IPS DF 4.7 (cell line): Measurements from ENCODE around the gene NANS.

Source experiments
- DNase-seq: peaks from one replicate; pipeline ENCODE4 v3.0.0-alpha.2; 2013; ENCODE audit warnings: low spot score; ENCODE audit errors: extremely low read depth

Gene NANS

DNA sequence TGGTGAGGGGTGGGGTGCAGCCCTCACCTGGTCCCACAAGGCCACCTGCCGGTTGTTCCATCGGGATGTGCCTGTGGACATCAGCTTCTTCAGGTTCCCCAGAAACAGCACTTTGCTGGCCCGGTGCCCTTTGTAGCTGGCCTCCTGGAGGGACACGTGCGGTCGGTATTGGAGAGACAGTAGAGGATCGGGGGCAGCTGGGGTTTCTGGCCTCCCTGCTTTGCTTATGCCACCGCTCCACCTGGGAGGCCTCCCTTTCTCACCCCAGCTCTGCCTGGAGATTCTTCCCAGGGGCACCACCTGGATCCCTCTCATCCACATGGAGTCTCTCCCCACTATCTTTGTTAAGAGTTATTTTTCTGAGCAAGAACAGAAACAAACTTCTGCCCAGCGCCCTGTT is 75.6 kb downstream of the NANS start:
- no peak for DNase-seq
